HFFc6 (cell line): ENCODE measurements around the gene TIMM17B. TPM values are rescaled to one million over a fixed set of nuclear protein-coding genes. Genes with fewer than 3 reads are reported as not detected.

Experiments used
- DNase-seq: peaks from one replicate; pipeline ENCODE4 v3.0.0-alpha.2; 2018
- H3K27ac Mint-ChIP-seq: 2 replicates; pipeline ENCODE4 v1.8.0; 2020; ENCODE audit warnings: mild to moderate bottlenecking, mixed read lengths
- H3K27me3 Mint-ChIP-seq: 2 replicates; pipeline ENCODE4 v1.8.0; 2021; ENCODE audit warnings: mild to moderate bottlenecking, moderate library complexity, mixed read lengths; ENCODE audit not compliant: insufficient read depth
- H3K36me3 Mint-ChIP-seq: 2 replicates; pipeline ENCODE4 v1.8.0; 2021; ENCODE audit warnings: low read depth, mixed read lengths
- H3K4me1 Mint-ChIP-seq: 2 replicates; pipeline ENCODE4 v1.8.0; 2020; ENCODE audit warnings: low read depth, mixed read lengths
- H3K4me3 Mint-ChIP-seq: 2 replicates; pipeline ENCODE4 v1.8.0; 2020; ENCODE audit warnings: mild to moderate bottlenecking, moderate library complexity, mixed read lengths
- H3K9me3 Mint-ChIP-seq: 2 replicates; pipeline ENCODE4 v1.8.0; 2020; ENCODE audit warnings: mild to moderate bottlenecking, mixed read lengths
- total RNA-seq, 6 experiments: library from RNA; stranded (reverse); fragmentation: NEBNext Ultra II Directional; extraction: Animal tissue kit (Norgen Biotek cat#: 25700); gene quantifications; 2 replicates in 1 of 6; 3 replicates in 5 of 6; pipeline ENCODE4 v1.2.3, GENCODE V29; 2021
- TF ChIP-seq, protein P1 (sequence below): fragments of 200-600 bp; sonication (generic); IDR thresholded peaks from 2 replicates; pipeline ENCODE4 v1.5.0; 2021; ENCODE audit warnings: antibody characterized with exemption, mild to moderate bottlenecking

Gene TIMM17B
- total RNA-seq, 6 experiments from 2014 or later, result 53.0 to 65.2 (median 61.6) TPM

DNA sequence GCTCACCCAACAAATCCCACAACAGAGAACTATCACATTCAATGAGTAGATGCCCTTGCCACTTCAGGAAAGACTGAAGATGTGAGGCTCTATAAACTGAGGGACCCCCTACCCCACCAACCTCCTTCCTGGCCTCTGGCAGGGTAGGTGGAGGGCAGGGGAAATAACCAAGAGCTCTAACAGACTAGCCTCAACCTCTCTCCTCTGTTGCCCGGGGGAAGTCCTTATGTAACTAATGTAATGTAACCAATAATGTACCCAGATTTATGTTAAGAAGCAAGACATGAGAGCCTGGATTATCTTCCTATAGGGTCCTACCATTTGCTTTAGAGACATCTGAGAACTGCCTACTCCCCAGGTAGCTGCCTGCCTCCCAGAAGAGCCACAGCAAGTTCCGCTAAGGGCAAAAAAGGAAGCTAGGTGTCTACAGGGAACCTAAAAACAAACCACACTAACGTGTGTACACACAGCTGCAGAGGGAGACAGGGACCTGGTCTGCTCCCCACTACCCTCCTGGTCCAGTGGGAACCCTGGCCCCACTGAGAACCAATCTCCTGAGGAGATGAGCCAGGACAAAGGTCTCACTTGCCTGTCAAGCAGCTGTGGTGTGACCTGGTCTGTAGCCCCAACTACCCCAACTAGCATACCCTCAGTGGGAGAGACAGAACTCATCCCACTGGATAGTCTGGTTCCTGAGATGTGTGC is 42.1 kb upstream of the TIMM17B start:
- TF ChIP-seq, protein P1, sequence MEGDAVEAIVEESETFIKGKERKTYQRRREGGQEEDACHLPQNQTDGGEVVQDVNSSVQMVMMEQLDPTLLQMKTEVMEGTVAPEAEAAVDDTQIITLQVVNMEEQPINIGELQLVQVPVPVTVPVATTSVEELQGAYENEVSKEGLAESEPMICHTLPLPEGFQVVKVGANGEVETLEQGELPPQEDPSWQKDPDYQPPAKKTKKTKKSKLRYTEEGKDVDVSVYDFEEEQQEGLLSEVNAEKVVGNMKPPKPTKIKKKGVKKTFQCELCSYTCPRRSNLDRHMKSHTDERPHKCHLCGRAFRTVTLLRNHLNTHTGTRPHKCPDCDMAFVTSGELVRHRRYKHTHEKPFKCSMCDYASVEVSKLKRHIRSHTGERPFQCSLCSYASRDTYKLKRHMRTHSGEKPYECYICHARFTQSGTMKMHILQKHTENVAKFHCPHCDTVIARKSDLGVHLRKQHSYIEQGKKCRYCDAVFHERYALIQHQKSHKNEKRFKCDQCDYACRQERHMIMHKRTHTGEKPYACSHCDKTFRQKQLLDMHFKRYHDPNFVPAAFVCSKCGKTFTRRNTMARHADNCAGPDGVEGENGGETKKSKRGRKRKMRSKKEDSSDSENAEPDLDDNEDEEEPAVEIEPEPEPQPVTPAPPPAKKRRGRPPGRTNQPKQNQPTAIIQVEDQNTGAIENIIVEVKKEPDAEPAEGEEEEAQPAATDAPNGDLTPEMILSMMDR, result no peak
- Mint-ChIP-seq H3K9me3 (no peaks in the 10 kb centered on the region), H3K27me3 (no peaks in the 10 kb centered on the region; the same call in 1 of the 2 replicates), H3K27ac (no peak overlapping the region; the same call in 1 of the 2 replicates), H3K4me3 (no peak overlapping the region), H3K36me3 (0 out of 2 replicates have a peak, but pooled peaks cover 5% of the 10 kb centered on the region), H3K4me1 (no peaks in the 10 kb centered on the region)
- no peak for DNase-seq

GRCh38 chrX:48938721-48939425 is 41.3 kb upstream of the TIMM17B start:
- 0 out of 2 replicates have a peak, but pooled peaks cover 5% of the 10 kb centered on the region for H3K36me3 Mint-ChIP-seq
- TF ChIP-seq, protein P1, result no peak
- H3K27ac Mint-ChIP-seq, result no peak overlapping the region
- H3K4me1 Mint-ChIP-seq, result no peaks in the 10 kb centered on the region
- H3K4me3 Mint-ChIP-seq, result no peak overlapping the region
- no peaks in the 10 kb centered on the region for H3K9me3 Mint-ChIP-seq
- DNase-seq, result no peak
- no peaks in the 10 kb centered on the region; the same call in 1 of the 2 replicates for H3K27me3 Mint-ChIP-seq

GRCh38 chrX:48937054-48937907 is 39.7 kb upstream of the TIMM17B start:
- no peak overlapping the region; the same call in 1 of the 2 replicates for H3K27ac Mint-ChIP-seq
- no peak overlapping the region for H3K4me3 Mint-ChIP-seq
- DNase-seq, result no peak
- H3K4me1 Mint-ChIP-seq, result no peaks in the 10 kb centered on the region
- no peaks in the 10 kb centered on the region for H3K9me3 Mint-ChIP-seq
- H3K36me3 Mint-ChIP-seq, result no peaks in the 10 kb centered on the region
- H3K27me3 Mint-ChIP-seq, result no peaks in the 10 kb centered on the region; the same call in 1 of the 2 replicates
- TF ChIP-seq, protein P1, result no peak; the same call in 1 of the 2 replicates

DNA sequence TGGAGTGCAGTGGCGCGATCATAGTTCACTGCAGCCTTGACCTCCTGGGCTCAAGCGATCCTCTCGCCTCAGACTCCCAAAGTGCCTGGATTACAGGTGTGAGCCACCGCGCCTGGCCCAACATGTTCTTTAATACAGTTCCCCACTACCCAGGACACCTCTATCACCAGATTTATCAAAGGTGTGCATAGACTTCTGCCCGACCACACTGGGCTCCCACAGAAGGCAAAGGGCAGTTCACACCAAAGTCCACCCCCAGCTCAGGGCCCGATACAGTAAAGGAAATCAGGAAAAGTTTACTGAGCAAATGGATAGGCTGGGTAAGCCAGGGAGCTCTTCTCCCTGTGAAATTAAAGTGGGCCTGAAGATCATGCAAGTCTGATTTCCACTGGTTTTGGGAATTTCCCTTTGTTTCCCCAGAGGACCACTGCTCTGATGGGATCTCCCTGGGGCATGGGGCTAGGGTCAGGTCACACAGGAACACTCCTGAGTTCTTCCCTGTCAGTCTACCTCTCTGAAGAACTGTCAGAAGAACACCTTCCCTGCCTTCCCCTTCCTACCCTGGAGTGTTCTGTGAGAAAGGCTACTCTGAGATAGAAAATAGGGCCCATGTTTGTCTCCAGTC is 39.0 kb upstream of the TIMM17B start:
- Mint-ChIP-seq H3K4me1 (no peaks in the 10 kb centered on the region), H3K27ac (no peak overlapping the region), H3K9me3 (no peaks in the 10 kb centered on the region), H3K4me3 (no peak overlapping the region), H3K27me3 (no peaks in the 10 kb centered on the region; the same call in 1 of the 2 replicates), H3K36me3 (no peaks in the 10 kb centered on the region)
- TF ChIP-seq, protein P1, result no peak
- no peak for DNase-seq

DNA sequence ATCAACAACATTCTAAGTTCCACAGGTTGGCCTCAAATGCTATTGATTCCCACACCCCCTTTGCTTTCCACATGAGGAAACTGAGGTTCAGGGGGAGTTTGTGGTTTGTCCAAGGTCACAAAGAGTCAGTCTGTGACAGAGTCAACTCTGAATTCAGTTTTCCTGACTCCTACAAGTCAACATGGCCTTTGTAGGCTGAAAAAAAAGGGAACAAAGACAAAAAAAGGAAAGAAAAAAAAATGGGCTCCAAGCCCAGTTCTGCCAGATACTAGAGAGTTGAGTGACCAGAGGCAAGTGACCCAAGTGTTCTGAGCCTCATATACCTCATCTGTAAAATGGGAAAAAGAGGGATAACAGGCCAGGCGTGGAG is 37.7 kb upstream of the TIMM17B start:
- H3K27ac Mint-ChIP-seq, result no peak overlapping the region
- peaks cover 3% of the 10 kb centered on the region; the same call in 1 of the 2 replicates for H3K36me3 Mint-ChIP-seq
- no peaks in the 10 kb centered on the region for H3K27me3 Mint-ChIP-seq
- no peak overlapping the region for H3K4me3 Mint-ChIP-seq
- H3K9me3 Mint-ChIP-seq, result no peaks in the 10 kb centered on the region
- no peaks in the 10 kb centered on the region for H3K4me1 Mint-ChIP-seq
- no peak for DNase-seq
- TF ChIP-seq, protein P1, result no peak
